ENCODE results near the gene ILK. TPM values are rescaled to one million over a fixed set of nuclear protein-coding genes. Genes with fewer than 3 reads are reported as not detected.

Gene ILK
- total RNA-seq, 1 donor from 2014 or later = 118 TPM

GRCh38 chr11:6598555-6598954 lies 5.0 kb upstream of the ILK start:
- no peak overlapping the region for H3K4me3 ChIP-seq (ENCODE audit: low read depth, low read length)
- TF ChIP-seq, protein P1, sequence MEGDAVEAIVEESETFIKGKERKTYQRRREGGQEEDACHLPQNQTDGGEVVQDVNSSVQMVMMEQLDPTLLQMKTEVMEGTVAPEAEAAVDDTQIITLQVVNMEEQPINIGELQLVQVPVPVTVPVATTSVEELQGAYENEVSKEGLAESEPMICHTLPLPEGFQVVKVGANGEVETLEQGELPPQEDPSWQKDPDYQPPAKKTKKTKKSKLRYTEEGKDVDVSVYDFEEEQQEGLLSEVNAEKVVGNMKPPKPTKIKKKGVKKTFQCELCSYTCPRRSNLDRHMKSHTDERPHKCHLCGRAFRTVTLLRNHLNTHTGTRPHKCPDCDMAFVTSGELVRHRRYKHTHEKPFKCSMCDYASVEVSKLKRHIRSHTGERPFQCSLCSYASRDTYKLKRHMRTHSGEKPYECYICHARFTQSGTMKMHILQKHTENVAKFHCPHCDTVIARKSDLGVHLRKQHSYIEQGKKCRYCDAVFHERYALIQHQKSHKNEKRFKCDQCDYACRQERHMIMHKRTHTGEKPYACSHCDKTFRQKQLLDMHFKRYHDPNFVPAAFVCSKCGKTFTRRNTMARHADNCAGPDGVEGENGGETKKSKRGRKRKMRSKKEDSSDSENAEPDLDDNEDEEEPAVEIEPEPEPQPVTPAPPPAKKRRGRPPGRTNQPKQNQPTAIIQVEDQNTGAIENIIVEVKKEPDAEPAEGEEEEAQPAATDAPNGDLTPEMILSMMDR (conservative IDR thresholded peaks at IDR 0.05; ENCODE audit: low read depth, low read length) = no peak
- DNase-seq (ENCODE audit: low read depth) = no peak

GRCh38 chr11:6599449-6599848 lies 4.1 kb upstream of the ILK start:
- H3K4me3 ChIP-seq (ENCODE audit: low read depth, low read length) = no peak overlapping the region
- TF ChIP-seq, protein P1 (conservative IDR thresholded peaks at IDR 0.05; ENCODE audit: low read depth, low read length) = no peak
- no peak for DNase-seq (ENCODE audit: low read depth)

GRCh38 chr11:6599881-6600390 lies 3.6 kb upstream of the ILK start:
- TF ChIP-seq, protein P1 (conservative IDR thresholded peaks at IDR 0.05; ENCODE audit: low read depth, low read length) = no peak
- H3K4me3 ChIP-seq (ENCODE audit: low read depth, low read length) = no peak overlapping the region
- no peak for DNase-seq (ENCODE audit: low read depth)

DNA sequence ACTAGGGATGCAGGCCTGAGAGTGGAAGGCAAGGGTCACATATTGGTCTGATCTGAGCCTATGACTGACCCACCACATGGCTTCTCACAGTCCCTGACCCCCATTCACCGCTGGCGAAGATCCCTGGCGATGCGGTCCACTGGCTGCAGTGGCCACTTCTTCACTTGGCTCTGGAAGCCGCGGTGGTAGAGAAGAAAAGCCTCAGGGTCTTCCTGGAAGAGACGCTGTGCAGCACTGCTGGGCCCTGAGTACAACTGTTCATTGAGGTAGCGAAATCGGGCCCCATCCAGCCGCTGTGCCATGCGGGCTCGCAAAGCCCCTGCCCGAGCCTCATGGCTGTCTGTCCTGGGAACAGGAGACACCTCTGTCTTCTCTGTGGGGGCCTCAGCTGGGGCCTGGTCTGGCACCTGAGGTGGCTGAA lies 2.5 kb upstream of the ILK start:
- DNase-seq (ENCODE audit: low read depth) = no peak
- H3K4me3 ChIP-seq (ENCODE audit: low read depth, low read length) = no peak overlapping the region
- TF ChIP-seq, protein P1 (conservative IDR thresholded peaks at IDR 0.05; ENCODE audit: low read depth, low read length) = no peak

DNA sequence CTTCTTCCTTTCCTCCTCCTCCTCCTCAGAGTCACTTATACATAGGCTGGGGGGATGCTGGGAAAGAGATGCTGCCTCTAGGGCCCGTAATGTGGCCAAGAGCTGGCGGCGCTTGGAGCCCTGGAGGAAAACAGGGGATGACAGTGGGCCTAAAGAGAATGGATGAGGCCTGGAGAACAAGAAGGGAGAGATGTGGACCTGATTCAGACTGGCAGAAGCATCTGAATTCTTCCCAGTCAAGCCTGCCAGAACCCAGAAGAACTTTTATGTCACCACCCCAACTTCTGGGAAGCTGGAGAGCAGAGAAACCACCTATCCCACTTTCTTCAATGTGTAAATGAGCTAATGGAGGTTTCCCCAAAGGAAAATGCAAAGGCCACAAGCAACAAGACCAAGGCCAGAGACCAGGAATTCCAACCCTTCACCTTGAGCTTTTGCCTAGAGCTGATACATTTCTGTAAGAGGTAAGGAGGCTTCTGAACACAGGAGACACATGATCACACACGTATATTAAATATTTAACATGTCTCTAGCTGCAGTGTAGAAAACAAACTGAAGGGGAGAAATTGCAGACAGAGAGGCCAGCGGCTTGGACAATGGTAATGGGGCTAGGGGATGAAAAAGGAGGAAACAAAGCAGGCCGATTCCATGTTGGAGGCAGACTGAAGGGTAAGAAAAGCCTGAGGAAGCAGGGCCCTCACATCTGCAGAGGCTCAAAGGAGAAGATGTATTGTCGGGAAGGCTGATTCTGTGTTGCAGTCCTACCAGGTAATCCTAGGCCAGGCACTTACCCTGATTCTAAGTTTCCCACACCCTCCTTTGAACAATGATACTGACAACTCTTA lies 1.3 kb upstream of the ILK start:
- no peak for DNase-seq (ENCODE audit: low read depth)
- TF ChIP-seq, protein P1 (conservative IDR thresholded peaks at IDR 0.05; ENCODE audit: low read depth, low read length) = peak; percentile 9
- H3K4me3 ChIP-seq (ENCODE audit: low read depth, low read length) = peak overlapping the region; percentile 90

- H3K4me3 ChIP-seq (ENCODE audit: low read depth, low read length) = peak overlapping the region; percentile 90
- no peak for DNase-seq (ENCODE audit: low read depth)
- TF ChIP-seq, protein P1 (conservative IDR thresholded peaks at IDR 0.05; ENCODE audit: low read depth, low read length) = peak; percentile 20
These were observed 580 bp downstream of the ILK start for GRCh38 chr11:6604081-6604626.
